GM18519 (cell line): ENCODE measurements around the gene SKAP2.

Experiments
- ATAC-seq: cut with Tn5 transposase; IDR thresholded peaks from one replicate; pipeline ENCODE4 v1.9.1; 2021; ENCODE audit warnings: mild to moderate bottlenecking, moderate library complexity; ENCODE audit not compliant: unreplicated experiment, low FRiP score

Gene SKAP2

DNA sequence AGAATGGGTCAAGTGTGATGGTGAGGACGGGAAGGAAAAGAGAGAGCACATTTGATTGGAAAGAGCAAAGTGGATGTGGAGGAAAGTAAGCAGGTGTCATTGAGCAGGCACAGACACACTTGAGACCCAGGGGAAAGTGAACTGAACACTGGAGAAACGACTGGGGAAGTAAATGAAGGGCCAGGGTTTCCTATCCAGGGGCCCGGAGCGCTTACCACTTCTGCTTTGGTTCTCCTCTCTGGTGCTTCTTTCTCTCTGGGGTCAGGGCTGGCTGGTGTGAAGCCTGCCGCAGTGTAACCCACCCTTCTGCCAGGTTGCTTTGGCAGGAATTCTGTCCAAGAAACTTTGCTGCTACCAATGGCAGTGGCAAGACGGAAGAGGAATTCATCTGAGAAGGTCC lies 219.3 kb downstream of the SKAP2 start:
- no peak for ATAC-seq

DNA sequence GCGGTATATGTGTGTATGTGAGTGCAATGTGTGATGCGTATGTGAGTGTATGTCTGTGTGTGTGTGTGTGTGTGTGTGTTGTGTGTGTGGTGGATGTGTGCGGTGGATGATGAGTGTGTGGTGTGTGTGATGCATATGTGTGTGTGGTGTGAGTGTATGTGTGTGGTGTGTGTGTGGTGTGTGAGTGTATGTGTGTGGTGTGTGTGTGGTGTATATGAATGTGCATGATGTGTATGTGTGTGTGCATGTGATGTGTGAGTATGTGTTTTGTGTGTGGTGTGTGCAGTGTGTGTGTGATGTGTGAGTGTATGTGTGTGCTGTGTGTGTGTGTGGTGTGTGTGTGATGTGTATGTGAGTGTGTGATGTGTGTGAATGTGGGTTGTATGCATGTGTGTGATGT lies 222.0 kb downstream of the SKAP2 start:
- ATAC-seq, result no peak

DNA sequence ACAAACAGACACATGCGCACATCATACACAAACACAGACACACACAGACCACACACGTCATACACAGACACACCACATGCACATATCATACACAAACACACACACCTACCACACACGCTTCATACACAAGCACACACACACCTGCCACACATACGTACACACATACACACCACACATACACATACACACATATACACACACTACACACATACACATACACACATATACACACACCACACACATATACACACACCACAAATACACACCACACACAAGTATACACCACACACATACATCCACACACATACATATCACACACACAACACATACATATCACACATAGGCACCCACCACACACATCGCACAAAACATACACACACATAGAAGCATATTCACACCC lies 224.7 kb downstream of the SKAP2 start:
- ATAC-seq, result no peak

DNA sequence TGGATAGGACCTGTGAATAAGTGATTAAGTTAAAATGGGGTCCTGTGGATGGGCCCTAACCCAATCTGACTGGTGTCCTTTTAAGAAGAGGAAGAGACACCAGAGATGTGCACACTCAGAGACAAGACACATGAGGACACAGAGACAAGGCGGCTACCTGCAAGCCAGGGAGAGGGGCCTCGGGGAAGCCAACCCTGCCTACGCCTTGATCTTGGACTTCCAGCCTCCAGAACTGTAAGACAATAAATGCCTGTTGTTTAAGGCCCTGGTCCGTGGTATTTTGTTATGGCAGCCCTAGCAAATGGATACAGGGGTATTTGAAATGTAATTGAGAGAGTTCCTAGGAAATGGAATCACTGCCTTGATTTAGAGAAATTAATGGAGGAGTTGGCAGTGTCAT lies 225.3 kb downstream of the SKAP2 start:
- ATAC-seq, result no peak

DNA sequence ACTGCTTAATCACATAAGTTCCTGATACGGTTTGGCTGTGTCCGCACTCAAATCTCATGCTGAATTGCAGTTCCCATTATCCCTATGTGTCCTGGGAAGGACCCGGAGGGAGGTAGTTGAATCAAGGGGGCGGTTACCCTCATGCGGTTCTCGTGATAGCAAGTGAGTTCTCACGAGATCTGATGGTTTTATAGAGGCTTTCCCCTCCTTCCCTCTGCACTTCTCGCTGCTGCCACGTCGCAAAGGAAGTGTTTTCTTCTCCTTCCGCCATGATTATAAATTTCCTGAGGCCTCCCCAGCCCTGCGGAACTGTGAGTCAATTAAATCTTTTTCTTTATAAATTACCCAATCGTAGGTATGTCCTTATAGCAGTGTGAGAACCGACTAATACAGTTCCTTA lies 226.2 kb downstream of the SKAP2 start:
- no peak for ATAC-seq

DNA sequence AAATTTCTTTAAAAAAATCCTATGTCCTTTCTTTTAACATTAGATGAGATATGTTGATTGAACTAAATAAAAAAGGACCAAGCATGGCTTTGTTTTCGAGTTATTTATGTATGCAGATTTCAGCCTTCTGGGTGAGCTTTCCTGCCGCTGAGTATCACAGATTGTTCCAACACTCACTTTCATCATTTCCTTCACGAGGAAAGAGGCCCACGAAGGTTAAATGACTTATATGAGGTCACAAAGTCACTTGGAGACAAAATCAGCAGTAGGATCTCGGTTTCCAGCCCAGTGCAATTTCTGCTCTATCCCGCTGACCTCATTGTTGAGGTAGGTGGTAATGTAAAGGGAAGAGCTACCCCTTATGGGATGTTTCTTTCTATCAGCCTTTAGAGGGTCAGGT lies 226.8 kb downstream of the SKAP2 start:
- ATAC-seq, result no peak

DNA sequence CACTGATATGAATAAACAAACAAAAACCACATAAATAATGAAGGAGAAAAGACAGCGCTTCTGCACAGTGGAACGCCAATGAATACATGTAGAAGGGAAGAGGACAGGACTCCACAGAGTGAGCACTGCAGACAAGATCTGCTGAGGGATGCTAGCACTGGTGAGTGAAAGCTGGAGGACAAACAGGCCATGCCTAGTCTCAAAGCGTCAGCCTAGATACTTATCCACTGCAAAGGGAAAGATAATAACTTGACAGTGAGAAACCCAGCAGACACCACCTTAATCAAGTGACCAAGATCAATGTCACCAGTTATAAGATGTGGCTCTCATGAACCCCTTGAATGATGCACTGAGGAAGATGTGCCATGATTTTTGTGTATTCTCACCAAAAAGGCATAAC lies 227.6 kb downstream of the SKAP2 start:
- ATAC-seq, result no peak

DNA sequence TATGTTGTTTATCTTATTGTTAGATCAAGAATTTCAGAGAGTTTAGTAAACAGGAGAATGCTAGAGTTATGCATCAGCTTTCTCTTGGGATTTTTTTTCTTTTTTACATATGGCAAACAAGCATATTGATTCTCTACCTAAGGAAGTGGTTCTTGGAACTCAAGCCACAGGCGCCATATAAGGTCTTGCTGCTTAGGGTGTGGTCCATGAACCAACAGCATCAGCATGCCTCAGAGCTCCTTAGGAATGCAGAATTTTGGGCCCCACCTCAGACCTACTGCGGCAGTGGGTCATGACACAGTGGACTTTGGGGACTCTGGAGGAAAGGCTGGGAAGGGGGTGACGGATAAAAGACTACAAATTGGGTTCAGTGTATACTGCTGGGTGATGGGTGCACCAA lies 230.8 kb downstream of the SKAP2 start:
- ATAC-seq, result no peak

DNA sequence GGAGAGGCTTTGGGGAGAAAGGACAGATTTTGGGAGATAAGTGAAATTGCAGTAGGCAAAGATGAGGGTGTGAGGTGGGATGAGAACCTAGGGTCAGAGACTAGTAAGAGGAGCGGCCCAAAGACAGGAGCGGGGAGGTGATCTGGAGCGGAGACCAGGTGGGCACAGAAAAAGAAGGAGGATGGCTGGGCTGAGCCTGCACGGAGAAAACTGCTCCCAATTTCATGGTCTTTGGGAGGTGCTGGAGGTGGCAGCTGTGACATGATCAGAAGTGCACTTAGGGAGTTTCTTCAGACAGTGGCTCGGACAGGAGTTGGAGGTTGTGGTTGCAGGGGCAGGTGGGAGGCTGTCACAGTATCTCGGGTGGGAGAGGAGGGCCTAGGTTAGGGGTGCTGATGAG lies 232.8 kb downstream of the SKAP2 start:
- ATAC-seq, result no peak

DNA sequence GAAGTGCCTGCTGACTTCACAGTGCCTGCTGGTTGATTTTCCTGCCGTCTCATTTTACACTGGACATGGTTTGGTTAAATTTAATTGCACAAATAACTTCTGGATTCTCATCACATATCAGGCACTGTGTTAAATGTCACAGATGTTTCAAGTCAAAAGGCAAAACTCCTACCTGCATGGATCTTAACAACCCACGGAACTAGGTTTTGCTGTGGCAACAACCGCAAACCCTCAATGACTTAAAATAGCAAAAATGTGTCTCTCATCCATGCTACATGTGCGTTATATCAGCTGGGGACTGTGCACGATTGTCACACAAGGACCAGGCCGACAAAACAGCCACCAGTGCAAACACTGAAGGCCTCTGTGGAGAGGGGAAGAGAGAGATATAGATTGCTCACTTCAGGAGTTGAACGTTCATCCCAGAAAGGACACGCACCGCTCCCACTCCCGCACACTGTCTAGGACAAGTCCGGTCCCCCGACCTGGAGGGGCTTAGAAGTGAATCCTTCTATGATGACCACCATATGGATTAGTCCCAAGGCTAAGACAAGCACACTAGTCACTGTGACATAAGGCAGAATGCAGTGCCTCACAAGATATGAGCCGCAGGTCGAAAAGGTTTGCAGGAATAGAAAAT lies 233.3 kb downstream of the SKAP2 start:
- no peak for ATAC-seq

DNA sequence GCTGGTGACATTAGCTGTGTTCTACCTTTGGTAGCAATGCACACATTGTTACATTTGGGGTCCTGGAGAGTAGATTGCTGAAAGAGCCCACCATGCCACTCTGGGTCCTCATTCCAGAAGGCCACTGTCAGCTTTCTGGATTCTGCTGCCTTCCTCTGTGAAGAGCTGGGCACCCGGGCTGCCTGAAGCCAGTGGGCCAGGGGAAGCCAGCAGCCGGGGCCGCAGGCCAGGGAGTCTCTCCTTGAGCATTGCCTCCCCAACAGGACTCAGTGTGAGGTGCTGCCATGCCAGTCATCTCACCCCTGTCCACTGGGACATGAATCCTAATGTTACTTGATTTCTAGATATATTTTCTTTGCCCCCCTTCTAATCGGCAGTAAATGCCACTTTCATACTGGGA lies 234.0 kb downstream of the SKAP2 start:
- no peak for ATAC-seq

GRCh38 chr7:26629696-26630095 lies 234.7 kb downstream of the SKAP2 start:
- ATAC-seq, result no peak

GRCh38 chr7:26627891-26628341 lies 236.5 kb downstream of the SKAP2 start:
- ATAC-seq, result no peak

DNA sequence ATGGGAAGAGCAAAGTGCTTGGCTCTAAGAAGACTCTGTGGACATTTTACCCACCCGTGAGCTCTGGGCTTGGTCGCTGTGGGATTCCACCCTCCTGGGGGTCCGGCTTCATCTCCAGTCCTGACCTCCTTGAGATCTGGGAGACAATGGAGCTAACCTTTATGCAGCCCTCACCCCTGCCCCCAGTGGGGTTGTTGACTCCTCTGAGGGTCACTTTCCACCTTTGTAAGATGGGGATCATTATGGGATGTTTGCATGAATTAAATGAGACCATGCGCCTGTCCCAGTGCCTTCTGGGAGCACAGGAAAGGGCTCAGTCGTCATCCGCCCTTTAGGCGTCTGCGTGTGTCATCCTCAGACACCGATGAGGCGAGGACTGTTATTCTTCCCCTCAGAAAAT lies 237.2 kb downstream of the SKAP2 start:
- no peak for ATAC-seq

GRCh38 chr7:26626687-26627086 lies 237.7 kb downstream of the SKAP2 start:
- no peak for ATAC-seq

DNA sequence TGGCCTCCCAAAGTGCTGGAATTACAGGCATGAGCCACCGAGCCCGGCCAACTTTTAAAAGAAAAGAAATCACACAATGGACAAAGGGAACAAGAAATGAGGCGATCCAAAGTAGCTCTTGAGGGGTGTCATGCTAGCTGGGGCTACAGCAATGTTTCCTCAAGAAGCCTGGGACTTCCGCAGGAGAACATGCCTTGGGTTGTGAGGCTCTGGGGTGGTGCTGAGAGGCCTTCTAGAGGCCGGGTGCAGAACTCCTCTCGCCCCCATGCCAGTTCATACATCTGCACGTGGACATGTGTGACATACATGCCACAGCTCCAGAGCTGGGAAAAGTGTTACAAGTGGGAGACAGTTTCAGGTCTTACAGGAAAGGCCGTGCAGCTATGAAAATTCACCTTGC lies 238.2 kb downstream of the SKAP2 start:
- ATAC-seq, result no peak

DNA sequence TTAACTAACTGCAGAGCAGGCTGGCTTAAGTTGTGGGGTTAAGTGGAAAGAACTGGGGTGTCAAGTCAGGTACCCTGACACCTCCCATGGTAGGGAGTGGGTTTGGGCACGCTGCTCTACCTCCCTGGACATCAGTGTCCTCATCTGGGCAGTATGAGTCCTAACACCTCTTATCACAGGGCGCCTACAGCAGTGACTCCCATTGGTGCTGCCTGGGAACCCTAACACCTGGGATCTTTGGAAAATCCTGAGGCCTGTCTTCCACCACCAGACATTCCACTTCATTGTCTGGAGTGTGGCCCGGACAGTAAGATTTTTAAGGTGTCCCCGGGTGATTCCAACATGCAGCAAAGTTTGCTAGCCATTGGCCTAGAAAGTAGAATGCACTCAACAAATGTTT lies 239.1 kb downstream of the SKAP2 start:
- ATAC-seq, result no peak

- no peak for ATAC-seq
These were observed 239.6 kb downstream of the SKAP2 start for GRCh38 chr7:26624839-26625238.

- no peak for ATAC-seq
These were observed 240.0 kb downstream of the SKAP2 start for GRCh38 chr7:26624431-26624830.

GRCh38 chr7:26620352-26620751 lies 244.0 kb downstream of the SKAP2 start:
- no peak for ATAC-seq

- ATAC-seq, result no peak
These were observed 244.9 kb downstream of the SKAP2 start for GRCh38 chr7:26619348-26619984.

DNA sequence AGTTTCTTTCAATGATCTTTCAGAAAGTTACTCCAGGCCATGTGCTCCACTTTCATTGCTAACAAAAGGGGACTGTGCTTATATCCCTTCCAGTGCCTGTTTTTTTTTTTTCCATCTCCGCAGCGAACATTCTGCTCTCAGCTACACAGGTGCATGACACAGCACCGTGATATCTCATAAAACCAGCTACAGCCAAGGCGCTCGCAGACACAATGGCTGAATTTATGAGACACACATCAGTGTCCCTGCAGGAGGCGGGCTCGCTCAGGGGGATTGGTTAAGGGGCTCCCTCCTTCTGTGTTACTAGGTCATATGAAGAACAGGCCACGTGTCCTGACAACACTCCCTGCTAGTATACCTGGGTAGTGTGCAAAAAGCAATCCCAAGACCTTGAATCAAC lies 245.5 kb downstream of the SKAP2 start:
- no peak for ATAC-seq

DNA sequence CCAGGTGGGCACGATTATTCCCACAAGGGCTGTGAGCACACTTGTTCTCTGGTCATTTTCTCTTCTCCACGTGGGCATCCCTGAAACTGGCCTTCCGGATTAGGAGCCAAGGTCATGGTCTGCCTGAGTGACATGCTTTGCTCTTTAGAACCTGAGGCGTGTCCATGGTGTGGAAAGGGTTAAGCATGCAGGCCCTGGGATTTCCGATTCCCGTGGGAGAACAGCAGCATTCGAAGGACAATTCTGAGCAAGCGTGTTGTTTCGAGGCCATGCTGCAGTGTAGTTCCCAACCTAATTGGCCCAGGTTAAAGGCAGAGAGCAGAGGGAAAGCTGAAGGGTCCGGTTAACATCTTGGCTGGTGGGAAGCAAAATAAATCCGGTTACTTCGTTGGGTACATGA lies 245.9 kb downstream of the SKAP2 start:
- no peak for ATAC-seq
